Myocyte (in vitro differentiated cells): ENCODE data around the gene RUFY1. TPM values are rescaled to one million over a fixed set of nuclear protein-coding genes. Genes with fewer than 3 reads are reported as not detected.

Source experiments
- total RNA-seq: library from RNA; depleted of rRNA; stranded (reverse); fragments of >200 nt; gene quantifications from 2 replicates; pipeline ENCODE4 v1.2.3, GENCODE V29; 2014

Gene RUFY1
- total RNA-seq, 1 donor from 2014 or later, result 38.2 TPM

Other genes with a start within 250 kb of the RUFY1 start
- 25.5 and 31.9 TPM in 2 replicates for gene ADAMTS2, start 205.1 kb upstream of the RUFY1 start, total RNA-seq
- gene HNRNPH1, start 73.1 kb downstream of the RUFY1 start, total RNA-seq, result 221 and 258 TPM in 2 replicates
- gene CBY3, start 130.5 kb downstream of the RUFY1 start, total RNA-seq, result not detected in 2 replicates
- 522 and 641 TPM in 2 replicates for gene CANX, start 148.4 kb downstream of the RUFY1 start, total RNA-seq
- gene MAML1, start 182.3 kb downstream of the RUFY1 start, total RNA-seq, result 13.8 and 14.0 TPM in 2 replicates
- gene LTC4S, start 243.4 kb downstream of the RUFY1 start, total RNA-seq, result 0.94 and 1.0 TPM in 2 replicates